ENCODE data around the gene PDSS2. TPM values are rescaled to one million over a fixed set of nuclear protein-coding genes. Genes with fewer than 3 reads are reported as not detected.

PDSS2 gene
- total RNA-seq, 1 donor from 2014 or later: 15.2 TPM

GRCh38 chr6:107473660-107474059 lies 14.3 kb upstream of the PDSS2 start:
- DNase-seq (ENCODE audit: extremely low spot score, unreplicated experiment): no peak
- no peak overlapping the region for H3K4me3 Mint-ChIP-seq
- peaks cover 15% of the 10 kb centered on the region for H3K27me3 Mint-ChIP-seq
- no peak for TF ChIP-seq CTCF (conservative IDR thresholded peaks at IDR 0.05)
- H3K9me3 Mint-ChIP-seq: no peaks in the 10 kb centered on the region
- no peaks in the 10 kb centered on the region for H3K4me1 Mint-ChIP-seq (ENCODE audit: unreplicated experiment)
- no peaks in the 10 kb centered on the region for H3K36me3 Mint-ChIP-seq
- H3K27ac Mint-ChIP-seq: no peak overlapping the region

GRCh38 chr6:107470364-107470763 lies 11.0 kb upstream of the PDSS2 start:
- TF ChIP-seq CTCF (conservative IDR thresholded peaks at IDR 0.05): no peak
- Mint-ChIP-seq H3K27ac (no peak overlapping the region), H3K9me3 (no peaks in the 10 kb centered on the region), H3K4me3 (no peak overlapping the region), H3K4me1 (ENCODE audit: unreplicated experiment) (no peaks in the 10 kb centered on the region), H3K36me3 (no peaks in the 10 kb centered on the region), H3K27me3 (peaks cover 17% of the 10 kb centered on the region)
- DNase-seq (ENCODE audit: extremely low spot score, unreplicated experiment): no peak

- Mint-ChIP-seq H3K9me3 (no peaks in the 10 kb centered on the region), H3K27me3 (peaks cover 13% of the 10 kb centered on the region), H3K36me3 (no peaks in the 10 kb centered on the region), H3K4me3 (no peak overlapping the region), H3K27ac (no peak overlapping the region), H3K4me1 (ENCODE audit: unreplicated experiment) (no peaks in the 10 kb centered on the region)
- no peak for DNase-seq (ENCODE audit: extremely low spot score, unreplicated experiment)
- no peak for TF ChIP-seq CTCF (conservative IDR thresholded peaks at IDR 0.05)
These were observed 6.7 kb upstream of the PDSS2 start for GRCh38 chr6:107466062-107466461.

- H3K4me3 Mint-ChIP-seq: peak overlapping the region; percentile 94
- peaks cover 8% of the 10 kb centered on the region for H3K4me1 Mint-ChIP-seq (ENCODE audit: unreplicated experiment)
- peak overlapping the region; percentile 87 for H3K27ac Mint-ChIP-seq
- H3K36me3 Mint-ChIP-seq: no peaks in the 10 kb centered on the region
- TF ChIP-seq CTCF (conservative IDR thresholded peaks at IDR 0.05): no peak
- no peaks in the 10 kb centered on the region for H3K27me3 Mint-ChIP-seq
- no peak for DNase-seq (ENCODE audit: extremely low spot score, unreplicated experiment)
- no peaks in the 10 kb centered on the region for H3K9me3 Mint-ChIP-seq
These were observed 793 bp upstream of the PDSS2 start for GRCh38 chr6:107460083-107460631.

GRCh38 chr6:107458672-107459282 lies 587 bp downstream of the PDSS2 start:
- no peak for TF ChIP-seq CTCF (conservative IDR thresholded peaks at IDR 0.05)
- Mint-ChIP-seq H3K27ac (peak overlapping the region; percentile 87), H3K27me3 (no peaks in the 10 kb centered on the region), H3K36me3 (no peaks in the 10 kb centered on the region), H3K9me3 (no peaks in the 10 kb centered on the region), H3K4me3 (peak overlapping the region; percentile 94), H3K4me1 (ENCODE audit: unreplicated experiment) (peaks cover 8% of the 10 kb centered on the region)
- no peak for DNase-seq (ENCODE audit: extremely low spot score, unreplicated experiment)
